Skeletal muscle satellite cell (primary cell): ENCODE measurements around the gene NINJ1.

Source experiments
- H3K27me3 ChIP-seq: 2 replicates; pipeline ENCODE4 v1.7.0; 2013; ENCODE audit warnings: low read length; ENCODE audit not compliant: control insufficient read depth, insufficient read depth
- H3K36me3 ChIP-seq: 2 replicates; pipeline ENCODE4 v1.7.0; 2013; ENCODE audit warnings: mild to moderate bottlenecking, control low read depth, low read length; ENCODE audit not compliant: insufficient read depth
- H3K4me1 ChIP-seq: 2 replicates; pipeline ENCODE4 v1.7.0; 2013; ENCODE audit warnings: low read length; ENCODE audit not compliant: control insufficient read depth, insufficient read depth
- H3K4me2 ChIP-seq: 2 replicates; pipeline ENCODE4 v1.7.0; 2013; ENCODE audit warnings: mild to moderate bottlenecking, low read length
- H3K4me3 ChIP-seq: 2 replicates; pipeline ENCODE4 v1.7.0; 2013; ENCODE audit warnings: low read length
- H3K9ac ChIP-seq: 2 replicates; pipeline ENCODE4 v1.7.0; 2013; ENCODE audit warnings: mild to moderate bottlenecking, low read depth, low read length, moderate library complexity
- H3K9me3 ChIP-seq: replicated peaks from 2 replicates; pipeline ENCODE4 v1.7.0; 2013; ENCODE audit warnings: mild to moderate bottlenecking, control low read depth, low read length

The NINJ1 gene

DNA sequence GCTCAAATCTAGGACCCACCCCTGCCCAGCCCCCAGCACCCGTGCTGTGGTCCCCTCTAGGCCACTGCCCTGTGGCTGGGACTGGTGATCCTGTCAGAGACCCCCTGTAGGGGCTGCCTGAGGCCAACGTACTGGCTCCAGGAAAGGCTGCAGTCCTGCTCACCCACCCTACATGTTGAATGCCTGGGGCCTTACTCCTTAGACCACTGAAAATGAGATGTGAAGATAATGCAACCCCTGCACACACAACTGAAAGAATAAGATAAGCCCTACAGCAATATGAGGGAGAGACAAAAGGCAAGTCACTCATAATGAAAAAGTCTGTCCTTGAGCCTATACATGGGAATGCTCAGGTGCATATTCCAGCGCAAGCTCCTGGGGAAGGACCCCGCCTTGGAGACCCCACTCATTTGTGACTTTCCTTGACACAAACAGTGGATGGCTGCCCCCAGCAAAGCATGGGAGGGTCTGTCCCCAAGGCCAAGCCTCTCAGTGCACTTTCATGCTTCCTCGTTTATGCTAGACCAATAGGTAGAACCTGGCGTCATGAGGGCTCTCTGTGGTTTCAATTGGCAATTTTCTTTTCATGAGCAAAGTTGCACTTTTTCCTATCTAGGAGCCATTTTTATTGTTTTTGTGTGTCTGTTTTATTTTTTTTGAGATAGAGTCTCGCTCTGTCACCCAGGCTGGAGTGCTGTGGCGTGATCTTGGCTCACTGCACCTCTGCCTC lies 37.4 kb upstream of the NINJ1 start:
- H3K36me3 ChIP-seq, result no peaks in the 10 kb centered on the region
- no peaks in the 10 kb centered on the region for H3K4me1 ChIP-seq
- H3K9ac ChIP-seq, result no peak overlapping the region
- H3K4me3 ChIP-seq, result no peak overlapping the region
- no peak overlapping the region for H3K4me2 ChIP-seq
- H3K9me3 ChIP-seq, result no peaks in the 10 kb centered on the region
- peaks cover 55% of the 10 kb centered on the region for H3K27me3 ChIP-seq

DNA sequence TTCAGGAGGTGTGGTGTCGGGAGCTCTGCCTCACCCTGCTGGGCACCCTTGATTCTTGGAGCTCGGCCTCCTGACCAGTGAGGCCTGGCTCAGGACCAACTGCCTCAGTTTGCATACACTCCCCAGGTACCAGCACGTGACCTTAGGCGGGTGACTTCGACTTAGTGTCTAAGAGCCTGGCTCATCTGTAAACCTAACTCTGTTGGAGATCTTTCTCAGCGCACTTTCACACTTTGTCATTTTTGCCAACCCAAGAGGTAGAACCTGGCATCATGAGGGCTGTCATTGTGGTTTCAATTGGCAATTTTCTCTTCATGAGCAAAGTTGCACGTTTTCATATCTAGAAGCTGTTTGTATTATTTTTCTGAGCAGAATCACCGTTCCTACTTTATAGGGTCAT lies 36.5 kb upstream of the NINJ1 start:
- no peaks in the 10 kb centered on the region for H3K4me1 ChIP-seq

DNA sequence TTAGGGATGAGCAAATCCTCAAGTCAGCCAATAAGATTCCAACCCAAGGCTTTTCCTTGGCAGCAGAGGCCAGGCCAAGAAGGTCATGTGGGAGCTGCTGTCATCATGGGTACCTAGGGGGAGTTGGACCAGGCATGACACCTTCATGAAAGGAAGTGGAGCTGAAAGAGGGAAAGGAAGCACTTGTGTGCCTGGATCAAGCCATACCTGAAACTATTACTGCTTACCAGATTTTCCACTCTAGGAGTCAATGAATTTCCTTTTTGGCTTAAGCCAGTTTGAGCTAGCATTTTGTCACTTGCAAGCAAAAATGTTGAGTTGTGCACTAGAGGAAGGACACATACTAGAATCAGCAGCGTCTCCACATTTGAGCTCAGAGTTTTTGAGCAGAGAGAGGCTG lies 35.4 kb upstream of the NINJ1 start:
- Histone ChIP-seq H3K9me3 (no peaks in the 10 kb centered on the region), H3K27me3 (peaks cover 53% of the 10 kb centered on the region), H3K4me2 (no peak overlapping the region), H3K36me3 (no peaks in the 10 kb centered on the region), H3K4me3 (no peak overlapping the region), H3K9ac (no peak overlapping the region), H3K4me1 (no peaks in the 10 kb centered on the region)

More for the DNA sequence above, 36.5 kb upstream of the NINJ1 start:
- no peaks in the 10 kb centered on the region for H3K9me3 ChIP-seq
- no peak overlapping the region for H3K4me2 ChIP-seq
- no peak overlapping the region for H3K4me3 ChIP-seq
- H3K9ac ChIP-seq, result no peak overlapping the region
- no peaks in the 10 kb centered on the region for H3K36me3 ChIP-seq
- H3K27me3 ChIP-seq, result peaks cover 55% of the 10 kb centered on the region

DNA sequence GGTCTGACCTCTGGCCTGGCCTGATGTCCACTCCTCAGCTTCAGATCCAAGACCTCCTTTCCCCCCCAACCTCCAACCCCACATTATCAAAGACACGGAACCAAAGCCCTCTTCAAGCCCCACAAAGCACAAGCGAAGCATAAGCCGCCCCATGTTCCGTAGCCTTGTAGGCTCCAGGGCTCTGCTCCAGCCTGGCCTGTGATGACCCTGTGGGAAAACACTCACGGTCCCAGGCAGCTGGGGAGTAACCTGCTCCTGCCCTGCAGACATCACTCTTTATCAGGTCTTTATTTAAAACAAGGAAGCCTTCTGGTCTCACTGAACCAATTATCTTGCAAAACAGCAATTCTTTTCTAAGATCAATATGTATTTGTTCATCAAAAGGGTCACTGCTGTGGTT lies 34.5 kb upstream of the NINJ1 start:
- H3K4me3 ChIP-seq, result no peak overlapping the region
- no peaks in the 10 kb centered on the region for H3K36me3 ChIP-seq

DNA sequence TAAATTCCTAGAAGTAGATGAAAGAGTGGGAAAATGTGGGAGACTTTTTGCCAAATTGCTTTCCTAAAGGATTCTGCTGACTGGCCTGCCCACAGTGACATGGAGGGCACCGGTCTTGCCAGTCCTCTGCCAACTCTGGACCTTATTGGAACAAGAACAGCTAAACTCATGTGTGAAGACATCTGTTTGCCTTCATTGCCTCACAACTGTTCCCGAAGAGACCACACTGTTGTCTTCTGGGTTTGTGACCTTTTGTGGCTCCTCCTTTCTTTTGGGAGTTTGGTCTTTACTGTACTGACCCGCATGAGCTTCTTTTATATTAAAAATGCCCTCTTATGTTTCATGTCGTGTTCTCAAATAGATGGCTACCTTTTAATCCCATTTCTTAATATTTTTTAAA lies 33.8 kb upstream of the NINJ1 start:
- H3K27me3 ChIP-seq, result peaks cover 53% of the 10 kb centered on the region
- H3K9me3 ChIP-seq, result no peaks in the 10 kb centered on the region
- no peaks in the 10 kb centered on the region for H3K4me1 ChIP-seq
- no peak overlapping the region for H3K4me3 ChIP-seq
- H3K9ac ChIP-seq, result no peak overlapping the region
- H3K4me2 ChIP-seq, result no peak overlapping the region
- no peaks in the 10 kb centered on the region for H3K36me3 ChIP-seq

More for the DNA sequence above, 34.5 kb upstream of the NINJ1 start:
- no peaks in the 10 kb centered on the region for H3K4me1 ChIP-seq
- H3K27me3 ChIP-seq, result peaks cover 55% of the 10 kb centered on the region
- no peak overlapping the region for H3K9ac ChIP-seq
- no peak overlapping the region for H3K4me2 ChIP-seq
- H3K9me3 ChIP-seq, result no peaks in the 10 kb centered on the region

DNA sequence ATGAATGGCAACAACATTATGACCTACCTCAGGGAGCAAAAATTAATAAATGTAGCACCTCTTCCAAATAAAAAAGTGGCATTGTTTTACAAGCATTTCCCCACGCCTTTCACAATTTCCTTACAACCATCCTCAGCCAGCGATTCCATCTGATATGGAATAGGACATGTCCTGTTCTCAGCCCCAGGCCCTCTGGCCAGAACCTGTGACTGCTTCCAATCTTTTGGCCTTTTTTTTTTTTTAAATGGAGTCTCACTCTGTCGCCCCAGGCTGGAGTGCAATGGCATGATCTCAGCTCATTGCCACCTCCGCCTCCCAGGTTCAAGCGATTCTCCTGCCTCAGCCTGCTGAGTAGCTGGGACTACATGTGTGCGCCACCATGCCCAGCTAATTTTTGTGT lies 33.1 kb upstream of the NINJ1 start:
- Histone ChIP-seq H3K36me3 (no peaks in the 10 kb centered on the region), H3K9ac (no peak overlapping the region), H3K27me3 (peaks cover 53% of the 10 kb centered on the region), H3K9me3 (no peaks in the 10 kb centered on the region), H3K4me3 (no peak overlapping the region), H3K4me1 (no peaks in the 10 kb centered on the region), H3K4me2 (no peak overlapping the region)

DNA sequence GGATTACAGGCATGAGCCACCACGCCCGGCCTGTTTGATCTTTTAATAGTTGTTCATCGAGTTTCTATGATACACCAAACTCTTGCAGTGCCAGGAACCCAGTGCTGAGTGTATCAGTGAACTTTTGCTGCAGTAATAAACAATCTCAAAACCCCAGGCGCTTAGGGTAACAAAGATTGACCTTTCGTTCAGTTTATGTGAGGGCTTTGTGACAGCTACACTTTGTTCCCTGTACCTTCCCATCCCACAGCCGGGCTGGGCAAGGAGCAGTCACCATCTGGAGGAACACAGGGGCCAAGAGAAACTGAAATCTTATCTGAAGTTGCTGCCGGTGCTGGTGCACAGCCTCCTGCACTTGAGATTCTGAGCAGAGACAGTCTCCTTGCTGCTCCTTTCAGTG lies 32.6 kb upstream of the NINJ1 start:
- Histone ChIP-seq H3K4me1 (no peaks in the 10 kb centered on the region), H3K27me3 (peaks cover 57% of the 10 kb centered on the region), H3K9ac (no peak overlapping the region), H3K4me3 (no peak overlapping the region), H3K4me2 (no peak overlapping the region), H3K9me3 (no peaks in the 10 kb centered on the region), H3K36me3 (no peaks in the 10 kb centered on the region)

DNA sequence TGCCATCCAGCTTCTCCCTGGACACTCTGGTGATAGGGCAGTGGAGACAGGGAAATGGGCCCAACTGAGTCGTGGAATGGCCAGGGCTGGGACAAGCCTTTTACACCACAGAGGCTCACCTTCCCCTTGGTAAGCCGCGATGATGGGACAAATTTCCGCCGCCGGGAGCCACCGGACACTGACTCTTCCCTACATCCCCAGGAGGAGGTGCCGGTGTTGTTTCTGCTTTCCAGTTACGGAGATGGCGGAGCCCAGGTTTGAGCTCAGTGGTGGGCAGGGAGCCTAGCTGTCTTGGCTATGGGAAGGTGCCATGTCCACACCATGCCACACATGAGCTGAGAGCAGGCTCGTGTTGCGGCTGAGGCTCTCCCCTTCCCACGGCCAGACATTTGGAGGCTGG lies 30.0 kb upstream of the NINJ1 start:
- Histone ChIP-seq H3K27me3 (peaks cover 49% of the 10 kb centered on the region), H3K36me3 (no peaks in the 10 kb centered on the region), H3K9ac (no peak overlapping the region), H3K4me3 (no peak overlapping the region), H3K4me1 (peaks cover 5% of the 10 kb centered on the region), H3K9me3 (no peaks in the 10 kb centered on the region), H3K4me2 (no peak overlapping the region)

DNA sequence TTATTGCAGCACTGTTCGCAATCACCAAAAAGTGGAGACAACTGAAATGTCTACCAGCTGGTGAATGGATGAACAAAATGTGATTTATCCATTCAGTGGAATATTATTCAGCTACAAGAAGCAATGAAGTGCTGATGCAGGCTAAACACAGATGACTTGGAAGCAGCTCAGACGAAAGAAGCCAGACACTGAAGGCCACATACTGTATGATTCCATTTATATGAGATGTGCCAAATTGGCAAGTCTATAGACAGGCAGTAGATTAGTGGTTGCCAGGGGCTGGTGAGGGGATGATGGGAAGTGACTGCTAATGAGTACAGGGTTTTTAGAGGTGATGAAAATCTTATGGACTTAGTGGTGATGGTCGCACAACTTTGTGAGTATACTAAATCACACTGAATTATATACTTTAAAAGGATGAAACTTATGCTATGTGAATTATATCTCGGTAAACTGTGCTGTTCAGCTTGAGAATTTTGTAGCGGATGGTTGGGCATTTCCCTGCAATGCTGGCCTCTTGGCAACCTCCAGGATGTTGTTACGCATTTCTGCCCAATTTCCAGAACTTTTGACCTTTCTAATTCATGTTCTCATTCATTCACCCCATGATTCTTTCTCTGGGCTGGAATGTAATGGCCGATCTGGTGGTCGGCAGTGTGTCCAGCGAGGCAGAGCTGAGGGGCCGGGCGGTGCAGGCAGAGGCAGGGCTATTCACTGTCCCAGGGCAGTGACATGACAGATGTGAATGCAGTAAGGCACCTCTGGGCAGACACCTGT lies 27.9 kb upstream of the NINJ1 start:
- Histone ChIP-seq H3K4me1 (peaks cover 5% of the 10 kb centered on the region), H3K9me3 (no peaks in the 10 kb centered on the region), H3K4me2 (no peak overlapping the region), H3K9ac (no peak overlapping the region), H3K27me3 (peaks cover 33% of the 10 kb centered on the region), H3K4me3 (no peak overlapping the region), H3K36me3 (no peaks in the 10 kb centered on the region)

DNA sequence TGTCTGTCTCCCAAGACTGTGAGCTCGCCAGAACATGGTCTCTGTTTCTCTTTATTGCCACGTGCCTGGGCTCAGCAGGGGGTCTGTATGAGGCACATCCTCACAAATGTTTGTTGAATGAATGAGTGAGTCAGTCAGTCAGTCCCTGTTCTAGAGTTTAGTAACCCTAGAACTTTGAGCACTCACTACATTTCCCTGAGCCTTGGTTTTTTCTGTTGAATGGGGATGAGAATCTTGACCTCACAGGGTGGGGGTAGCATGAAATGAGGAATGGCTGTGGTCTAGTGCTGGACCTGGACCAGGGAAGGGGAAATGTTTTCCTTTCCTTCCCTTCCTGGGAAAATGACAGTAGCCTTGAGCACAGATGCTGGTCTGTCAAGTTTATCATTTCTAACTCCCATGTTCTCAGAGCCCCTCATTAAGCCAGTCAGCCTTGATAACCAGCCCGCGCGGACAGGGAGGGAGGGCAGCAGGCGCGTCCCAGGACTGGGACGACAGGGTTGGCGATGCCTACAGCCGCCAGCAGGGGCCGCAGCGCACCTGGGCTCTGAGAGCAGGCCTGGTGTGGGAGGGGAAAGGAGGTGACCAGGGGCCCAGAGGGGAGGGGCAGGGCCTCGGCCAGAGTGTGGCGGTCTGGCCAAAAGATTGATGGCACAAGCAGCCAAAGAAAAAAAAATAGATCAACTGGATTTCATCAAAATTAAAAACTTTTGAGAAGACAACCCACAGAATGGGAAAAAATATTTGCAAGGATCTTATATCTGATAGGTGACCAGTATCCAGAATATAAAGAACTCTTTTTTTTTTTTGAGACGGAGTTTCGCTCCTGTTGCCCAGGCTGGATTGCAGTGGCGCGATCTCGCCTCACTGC lies 25.8 kb upstream of the NINJ1 start:
- Histone ChIP-seq H3K4me2 (peak overlapping the region; percentile 68), H3K4me1 (peaks cover 5% of the 10 kb centered on the region), H3K9me3 (no peaks in the 10 kb centered on the region), H3K4me3 (peak overlapping the region; percentile 43), H3K9ac (no peak overlapping the region), H3K36me3 (no peaks in the 10 kb centered on the region), H3K27me3 (peaks cover 32% of the 10 kb centered on the region)

DNA sequence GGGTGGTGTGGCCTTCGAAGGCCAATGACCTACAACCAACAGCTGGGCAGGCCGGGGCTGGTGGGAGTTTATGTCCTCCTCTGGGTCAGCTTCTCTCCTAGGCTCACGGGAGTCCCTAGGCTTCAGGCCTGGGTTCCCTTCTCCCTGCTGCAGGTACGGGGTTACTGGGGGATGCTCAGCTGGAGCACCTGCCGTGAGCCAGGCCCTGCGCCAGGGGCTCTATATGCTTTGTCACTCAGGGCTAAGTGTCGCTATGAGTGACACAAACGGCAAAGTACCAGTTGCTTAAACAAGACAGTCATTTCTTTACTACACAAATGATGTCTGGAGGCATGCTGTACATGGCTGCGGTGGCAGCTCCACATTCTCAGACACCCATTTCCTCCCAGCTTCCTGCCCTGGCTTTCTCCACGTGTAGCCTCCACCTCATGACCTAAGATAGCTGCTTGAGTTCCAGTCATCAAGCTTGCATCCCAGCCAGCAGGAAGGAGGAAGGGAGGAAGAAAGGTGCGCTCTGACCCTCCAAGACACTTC lies 22.5 kb upstream of the NINJ1 start:
- no peak overlapping the region for H3K4me3 ChIP-seq
- no peaks in the 10 kb centered on the region for H3K9me3 ChIP-seq
- H3K4me2 ChIP-seq, result no peak overlapping the region
- no peak overlapping the region for H3K9ac ChIP-seq
- no peaks in the 10 kb centered on the region for H3K36me3 ChIP-seq
- H3K27me3 ChIP-seq, result peaks cover 12% of the 10 kb centered on the region
- H3K4me1 ChIP-seq, result peaks cover 5% of the 10 kb centered on the region
